HCT116 (cell line): ENCODE data around the gene TRMT1.

Experiments
- CEBPB ChIP-seq: IDR thresholded peaks from 2 replicates; pipeline ENCODE4 v1.6.1; 2012; ENCODE audit warnings: low read depth
- ELF1 ChIP-seq: IDR thresholded peaks from 2 replicates; pipeline ENCODE4 v1.6.1; 2012; ENCODE audit warnings: low read depth, borderline replicate concordance
- EZH2 ChIP-seq: fragments of 200-600 bp; sonication (generic); IDR thresholded peaks from 2 replicates; pipeline ENCODE4 v1.6.1; 2017; ENCODE audit warnings: antibody characterized with exemption, mixed run types
- JUND ChIP-seq: IDR thresholded peaks from 2 replicates; pipeline ENCODE4 v1.6.1; 2012
- POLR2A ChIP-seq: IDR thresholded peaks from 2 replicates; pipeline ENCODE4 v1.7.0; 2011; ENCODE audit warnings: borderline replicate concordance; ENCODE audit not compliant: insufficient read depth, insufficient read length; ENCODE audit errors: extremely low read depth
- POLR2AphosphoS5 ChIP-seq: IDR thresholded peaks from 2 replicates; pipeline ENCODE4 v1.6.1; 2011; ENCODE audit warnings: mild to moderate bottlenecking, low read depth, low read length, moderate library complexity
- SP1 ChIP-seq: IDR thresholded peaks from 2 replicates; pipeline ENCODE4 v1.6.1; 2012; ENCODE audit warnings: low read depth
- YY1 ChIP-seq: IDR thresholded peaks from 2 replicates; pipeline ENCODE4 v1.6.1; 2011; ENCODE audit warnings: low read length, low read depth, moderate library complexity, mild to moderate bottlenecking; ENCODE audit not compliant: insufficient replicate concordance; ENCODE audit errors: extremely low read depth
- TF ChIP-seq, protein P1 (sequence below): IDR thresholded peaks from 2 replicates; pipeline ENCODE4 v1.6.1; 2012; ENCODE audit warnings: low read depth
- TF ChIP-seq, protein P2 (sequence below), 3 experiments: fragments of 200-600 bp in 1 of 3; sonication (generic) in 1 of 3; IDR thresholded peaks in 2 of 3; conservative IDR thresholded peaks in 1 of 3; 2 replicates each; pipeline ENCODE4 v1.5.1; 2012 to 2017; ENCODE audit warnings: low read depth in 2 of 3, low read length in 2 of 3, antibody characterized with exemption in 1 of 3, borderline replicate concordance in 1 of 3, control low read depth in 1 of 3, mild to moderate bottlenecking in 1 of 3, mixed read lengths in 1 of 3, mixed run types in 1 of 3, moderate library complexity in 1 of 3; ENCODE audit not compliant: insufficient read depth in 1 of 3
- TF ChIP-seq, protein P3 (sequence below): IDR thresholded peaks from 2 replicates; pipeline ENCODE4 v1.6.1; 2011; ENCODE audit warnings: mild to moderate bottlenecking, low read length, moderate library complexity; ENCODE audit not compliant: insufficient replicate concordance; ENCODE audit errors: extremely low read depth
- TF ChIP-seq, protein P4 (sequence below): IDR thresholded peaks from 2 replicates; pipeline ENCODE4 v1.6.1; 2012

DNA sequence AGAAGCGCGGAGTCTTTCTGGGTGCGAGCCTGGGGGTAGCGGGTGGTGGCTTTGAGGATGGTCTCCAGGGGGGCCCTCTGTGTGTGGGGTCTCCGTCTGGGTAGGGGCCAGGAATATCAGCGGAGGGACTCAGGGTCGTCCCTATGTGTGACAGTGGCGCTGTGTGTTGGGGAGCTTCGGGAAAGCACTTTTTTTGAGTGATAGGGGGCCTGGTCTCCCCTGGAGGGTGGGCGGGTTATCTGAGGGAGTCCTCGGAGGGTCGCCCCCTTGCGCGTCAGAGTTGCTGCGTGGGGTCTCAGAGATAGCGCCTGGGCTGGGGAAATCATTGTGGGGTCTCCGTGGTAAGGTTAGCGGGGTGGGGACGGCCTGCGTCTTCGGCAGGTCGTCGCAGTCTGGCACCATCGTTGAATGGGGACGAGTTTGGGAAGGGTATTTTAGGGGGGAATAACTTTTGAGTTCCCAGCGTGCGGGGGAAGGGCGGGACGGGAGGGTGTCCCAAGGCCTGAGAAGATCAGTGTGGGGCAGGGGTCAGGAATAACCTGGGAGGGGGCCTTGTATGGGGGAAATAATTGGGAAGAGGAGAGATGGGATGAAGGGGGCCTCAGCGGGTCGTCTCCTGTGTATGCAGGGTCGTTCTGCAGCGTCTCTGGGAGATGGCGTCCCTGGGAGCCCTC, 34.5 kb upstream of the TRMT1 start:
- TF ChIP-seq POLR2AphosphoS5 (peak; percentile 52; the same call in 1 of the 2 replicates), ELF1 (no peak), POLR2A (no peak), CEBPB (no peak), EZH2 (no peak), YY1 (no peak), JUND (no peak), SP1 (no peak)
- TF ChIP-seq, protein P1, sequence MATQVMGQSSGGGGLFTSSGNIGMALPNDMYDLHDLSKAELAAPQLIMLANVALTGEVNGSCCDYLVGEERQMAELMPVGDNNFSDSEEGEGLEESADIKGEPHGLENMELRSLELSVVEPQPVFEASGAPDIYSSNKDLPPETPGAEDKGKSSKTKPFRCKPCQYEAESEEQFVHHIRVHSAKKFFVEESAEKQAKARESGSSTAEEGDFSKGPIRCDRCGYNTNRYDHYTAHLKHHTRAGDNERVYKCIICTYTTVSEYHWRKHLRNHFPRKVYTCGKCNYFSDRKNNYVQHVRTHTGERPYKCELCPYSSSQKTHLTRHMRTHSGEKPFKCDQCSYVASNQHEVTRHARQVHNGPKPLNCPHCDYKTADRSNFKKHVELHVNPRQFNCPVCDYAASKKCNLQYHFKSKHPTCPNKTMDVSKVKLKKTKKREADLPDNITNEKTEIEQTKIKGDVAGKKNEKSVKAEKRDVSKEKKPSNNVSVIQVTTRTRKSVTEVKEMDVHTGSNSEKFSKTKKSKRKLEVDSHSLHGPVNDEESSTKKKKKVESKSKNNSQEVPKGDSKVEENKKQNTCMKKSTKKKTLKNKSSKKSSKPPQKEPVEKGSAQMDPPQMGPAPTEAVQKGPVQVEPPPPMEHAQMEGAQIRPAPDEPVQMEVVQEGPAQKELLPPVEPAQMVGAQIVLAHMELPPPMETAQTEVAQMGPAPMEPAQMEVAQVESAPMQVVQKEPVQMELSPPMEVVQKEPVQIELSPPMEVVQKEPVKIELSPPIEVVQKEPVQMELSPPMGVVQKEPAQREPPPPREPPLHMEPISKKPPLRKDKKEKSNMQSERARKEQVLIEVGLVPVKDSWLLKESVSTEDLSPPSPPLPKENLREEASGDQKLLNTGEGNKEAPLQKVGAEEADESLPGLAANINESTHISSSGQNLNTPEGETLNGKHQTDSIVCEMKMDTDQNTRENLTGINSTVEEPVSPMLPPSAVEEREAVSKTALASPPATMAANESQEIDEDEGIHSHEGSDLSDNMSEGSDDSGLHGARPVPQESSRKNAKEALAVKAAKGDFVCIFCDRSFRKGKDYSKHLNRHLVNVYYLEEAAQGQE = no peak
- TF ChIP-seq, protein P2, sequence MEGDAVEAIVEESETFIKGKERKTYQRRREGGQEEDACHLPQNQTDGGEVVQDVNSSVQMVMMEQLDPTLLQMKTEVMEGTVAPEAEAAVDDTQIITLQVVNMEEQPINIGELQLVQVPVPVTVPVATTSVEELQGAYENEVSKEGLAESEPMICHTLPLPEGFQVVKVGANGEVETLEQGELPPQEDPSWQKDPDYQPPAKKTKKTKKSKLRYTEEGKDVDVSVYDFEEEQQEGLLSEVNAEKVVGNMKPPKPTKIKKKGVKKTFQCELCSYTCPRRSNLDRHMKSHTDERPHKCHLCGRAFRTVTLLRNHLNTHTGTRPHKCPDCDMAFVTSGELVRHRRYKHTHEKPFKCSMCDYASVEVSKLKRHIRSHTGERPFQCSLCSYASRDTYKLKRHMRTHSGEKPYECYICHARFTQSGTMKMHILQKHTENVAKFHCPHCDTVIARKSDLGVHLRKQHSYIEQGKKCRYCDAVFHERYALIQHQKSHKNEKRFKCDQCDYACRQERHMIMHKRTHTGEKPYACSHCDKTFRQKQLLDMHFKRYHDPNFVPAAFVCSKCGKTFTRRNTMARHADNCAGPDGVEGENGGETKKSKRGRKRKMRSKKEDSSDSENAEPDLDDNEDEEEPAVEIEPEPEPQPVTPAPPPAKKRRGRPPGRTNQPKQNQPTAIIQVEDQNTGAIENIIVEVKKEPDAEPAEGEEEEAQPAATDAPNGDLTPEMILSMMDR (IDR thresholded peaks at IDR 0.05 in 2 of 3, conservative IDR thresholded peaks at IDR 0.05 in 1 of 3; ENCODE audit: borderline replicate concordance in 1 of 3, insufficient read depth in 1 of 3, low read depth in 2 of 3, low read length in 2 of 3) = no peak
- TF ChIP-seq, protein P3, sequence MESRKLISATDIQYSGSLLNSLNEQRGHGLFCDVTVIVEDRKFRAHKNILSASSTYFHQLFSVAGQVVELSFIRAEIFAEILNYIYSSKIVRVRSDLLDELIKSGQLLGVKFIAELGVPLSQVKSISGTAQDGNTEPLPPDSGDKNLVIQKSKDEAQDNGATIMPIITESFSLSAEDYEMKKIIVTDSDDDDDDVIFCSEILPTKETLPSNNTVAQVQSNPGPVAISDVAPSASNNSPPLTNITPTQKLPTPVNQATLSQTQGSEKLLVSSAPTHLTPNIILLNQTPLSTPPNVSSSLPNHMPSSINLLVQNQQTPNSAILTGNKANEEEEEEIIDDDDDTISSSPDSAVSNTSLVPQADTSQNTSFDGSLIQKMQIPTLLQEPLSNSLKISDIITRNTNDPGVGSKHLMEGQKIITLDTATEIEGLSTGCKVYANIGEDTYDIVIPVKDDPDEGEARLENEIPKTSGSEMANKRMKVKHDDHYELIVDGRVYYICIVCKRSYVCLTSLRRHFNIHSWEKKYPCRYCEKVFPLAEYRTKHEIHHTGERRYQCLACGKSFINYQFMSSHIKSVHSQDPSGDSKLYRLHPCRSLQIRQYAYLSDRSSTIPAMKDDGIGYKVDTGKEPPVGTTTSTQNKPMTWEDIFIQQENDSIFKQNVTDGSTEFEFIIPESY = no peak
- TF ChIP-seq, protein P4, sequence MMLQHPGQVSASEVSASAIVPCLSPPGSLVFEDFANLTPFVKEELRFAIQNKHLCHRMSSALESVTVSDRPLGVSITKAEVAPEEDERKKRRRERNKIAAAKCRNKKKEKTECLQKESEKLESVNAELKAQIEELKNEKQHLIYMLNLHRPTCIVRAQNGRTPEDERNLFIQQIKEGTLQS = no peak
